Glomerular endothelial cell (primary cell): ENCODE results near the gene RSAD2. TPM values are rescaled to one million over a fixed set of nuclear protein-coding genes. Genes with fewer than 3 reads are reported as not detected.

Experiments
- DNase-seq: peaks from one replicate; pipeline ENCODE4 v3.0.0-alpha.2; 2011; ENCODE audit warnings: low read depth, low spot score; ENCODE audit errors: extremely low read depth
- total RNA-seq: library from RNA; depleted of rRNA; stranded (reverse); fragments of >200 nt; gene quantifications from 2 replicates; pipeline ENCODE4 v1.2.3, GENCODE V29; 2015

The RSAD2 gene
- total RNA-seq, 1 donor from 2014 or later: 12.7 TPM

- no peak for DNase-seq
Observed at GRCh38 chr2:6941299-6942046, 63.9 kb downstream of the RSAD2 start.

GRCh38 chr2:6942848-6943247 lies 65.3 kb downstream of the RSAD2 start:
- no peak for DNase-seq

- no peak for DNase-seq
Observed at GRCh38 chr2:6943523-6943922, 65.9 kb downstream of the RSAD2 start.

GRCh38 chr2:6943971-6944370 lies 66.4 kb downstream of the RSAD2 start:
- DNase-seq: no peak

GRCh38 chr2:6944555-6944954 lies 67.0 kb downstream of the RSAD2 start:
- DNase-seq: no peak

- no peak for DNase-seq
Observed at GRCh38 chr2:6945087-6945813, 67.7 kb downstream of the RSAD2 start.

DNA sequence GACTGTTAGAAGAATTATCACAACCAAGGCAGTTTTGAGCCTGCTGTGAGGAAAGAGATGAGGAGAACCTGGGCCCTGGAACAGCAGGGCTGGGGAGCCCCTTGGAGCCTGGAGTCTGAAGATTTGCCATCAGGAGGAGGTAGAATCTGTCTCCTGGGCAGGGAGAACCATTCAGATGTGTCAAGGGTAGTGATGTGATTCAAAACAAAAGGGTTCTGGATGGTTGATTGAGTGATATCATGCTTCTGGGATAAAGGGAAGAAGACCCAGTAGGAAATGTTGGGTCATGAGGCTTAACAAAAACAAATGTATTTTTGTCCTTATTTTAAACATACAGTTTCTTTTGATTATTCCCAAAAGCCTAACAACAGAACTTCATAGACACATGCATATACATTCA lies 68.2 kb downstream of the RSAD2 start:
- DNase-seq: no peak

GRCh38 chr2:6946722-6947121 lies 69.1 kb downstream of the RSAD2 start:
- no peak for DNase-seq

Other genes starting within 250 kb of the RSAD2 start
- 6.2 and 36.6 TPM in 2 replicates for gene CMPK2, start 11.9 kb upstream of the RSAD2 start, total RNA-seq
- gene RNF144A, start 39.6 kb downstream of the RSAD2 start, total RNA-seq: 26.3 and 65.3 TPM in 2 replicates